Astrocyte (in vitro differentiated cells and primary cell): ENCODE results near the gene COL5A1. TPM values are rescaled to one million over a fixed set of nuclear protein-coding genes. Genes with fewer than 3 reads are reported as not detected.

Experiments
- DNase-seq: peaks from one replicate; pipeline ENCODE4 v3.0.0-alpha.2; 2010; ENCODE audit warnings: low read depth
- FAIRE-seq: peaks from 2 replicates; lab custom pipeline; 2011; peaks lifted over from hg19 to GRCh38; lab: Jason Lieb, UNC
- H2AFZ ChIP-seq: 2 replicates; pipeline ENCODE4 v1.6.0; 2012; ENCODE audit warnings: low read depth, low read length, inconsistent platforms
- H3K27ac ChIP-seq: 2 replicates; pipeline ENCODE4 v1.5.1; 2011; ENCODE audit warnings: low read depth, low read length, inconsistent platforms
- H3K27me3 ChIP-seq: 2 replicates; pipeline ENCODE4 v1.6.0; 2011; ENCODE audit warnings: low read length, inconsistent platforms; ENCODE audit not compliant: insufficient read depth
- H3K36me3 ChIP-seq: 2 replicates; pipeline ENCODE4 v1.5.1; 2011; ENCODE audit warnings: low read length, inconsistent platforms; ENCODE audit not compliant: insufficient read depth
- H3K4me1 ChIP-seq: 2 replicates; pipeline ENCODE4 v1.5.1; 2011; ENCODE audit warnings: low read length, inconsistent platforms; ENCODE audit not compliant: insufficient read depth
- H3K4me2 ChIP-seq: 2 replicates; pipeline ENCODE4 v1.6.0; 2012; ENCODE audit warnings: low read length, inconsistent platforms
- H3K4me3 ChIP-seq: 2 replicates; pipeline ENCODE4 v1.5.1; 2011; ENCODE audit warnings: low read depth, mild to moderate bottlenecking, low read length, inconsistent platforms; ENCODE audit not compliant: insufficient read depth
- H3K79me2 ChIP-seq: 2 replicates; pipeline ENCODE4 v1.6.0; 2012; ENCODE audit warnings: mild to moderate bottlenecking, low read length, inconsistent platforms; ENCODE audit not compliant: insufficient read depth
- H3K9ac ChIP-seq: 2 replicates; pipeline ENCODE4 v1.6.0; 2012; ENCODE audit warnings: mild to moderate bottlenecking, low read length, inconsistent platforms
- H3K9me3 ChIP-seq: 2 replicates; pipeline ENCODE4 v1.5.1; 2012; ENCODE audit warnings: low read depth, mild to moderate bottlenecking, low read length, inconsistent platforms; ENCODE audit not compliant: insufficient read depth
- H4K20me1 ChIP-seq: 2 replicates; pipeline ENCODE4 v1.6.0; 2012; ENCODE audit warnings: low read length, inconsistent platforms; ENCODE audit not compliant: insufficient read depth
- H3K27ac Mint-ChIP-seq: one replicate; pipeline ENCODE4 v1.8.0; 2021; ENCODE audit warnings: mild to moderate bottlenecking, mixed read lengths; ENCODE audit not compliant: unreplicated experiment
- H3K27me3 Mint-ChIP-seq: one replicate; pipeline ENCODE4 v1.8.0; 2021; ENCODE audit warnings: low read depth, mixed read lengths; ENCODE audit not compliant: unreplicated experiment
- H3K36me3 Mint-ChIP-seq: one replicate; pipeline ENCODE4 v1.8.0; 2021; ENCODE audit warnings: low read depth, mixed read lengths; ENCODE audit not compliant: unreplicated experiment
- H3K4me1 Mint-ChIP-seq: one replicate; pipeline ENCODE4 v1.8.0; 2021; ENCODE audit warnings: low read depth, mixed read lengths; ENCODE audit not compliant: unreplicated experiment
- H3K4me3 Mint-ChIP-seq: one replicate; pipeline ENCODE4 v1.8.0; 2021; ENCODE audit warnings: mild to moderate bottlenecking, moderate library complexity, mixed read lengths; ENCODE audit not compliant: unreplicated experiment
- H3K9me3 Mint-ChIP-seq: one replicate; pipeline ENCODE4 v1.8.0; 2021; ENCODE audit warnings: mild to moderate bottlenecking, mixed read lengths; ENCODE audit not compliant: unreplicated experiment
- EZH2 ChIP-seq: IDR thresholded peaks from 2 replicates; pipeline ENCODE4 v1.6.1; 2012; ENCODE audit warnings: mild to moderate bottlenecking, low read length, inconsistent platforms; ENCODE audit not compliant: insufficient read depth
- total RNA-seq: library from RNA; stranded (reverse); gene quantifications from 2 replicates; pipeline ENCODE4 v1.2.1, GENCODE V29; 2021
- TF ChIP-seq, protein P1 (sequence below): IDR thresholded peaks from 2 replicates; pipeline ENCODE4 v1.5.1; 2011; ENCODE audit warnings: low read depth, mild to moderate bottlenecking, inconsistent platforms, low read length, moderate library complexity; ENCODE audit not compliant: insufficient read depth

Gene COL5A1
- total RNA-seq, 1 donor from 2014 or later: 1,055 TPM

GRCh38 chr9:134644725-134645606 is 3.4 kb downstream of the COL5A1 start:
- TF ChIP-seq, protein P1, sequence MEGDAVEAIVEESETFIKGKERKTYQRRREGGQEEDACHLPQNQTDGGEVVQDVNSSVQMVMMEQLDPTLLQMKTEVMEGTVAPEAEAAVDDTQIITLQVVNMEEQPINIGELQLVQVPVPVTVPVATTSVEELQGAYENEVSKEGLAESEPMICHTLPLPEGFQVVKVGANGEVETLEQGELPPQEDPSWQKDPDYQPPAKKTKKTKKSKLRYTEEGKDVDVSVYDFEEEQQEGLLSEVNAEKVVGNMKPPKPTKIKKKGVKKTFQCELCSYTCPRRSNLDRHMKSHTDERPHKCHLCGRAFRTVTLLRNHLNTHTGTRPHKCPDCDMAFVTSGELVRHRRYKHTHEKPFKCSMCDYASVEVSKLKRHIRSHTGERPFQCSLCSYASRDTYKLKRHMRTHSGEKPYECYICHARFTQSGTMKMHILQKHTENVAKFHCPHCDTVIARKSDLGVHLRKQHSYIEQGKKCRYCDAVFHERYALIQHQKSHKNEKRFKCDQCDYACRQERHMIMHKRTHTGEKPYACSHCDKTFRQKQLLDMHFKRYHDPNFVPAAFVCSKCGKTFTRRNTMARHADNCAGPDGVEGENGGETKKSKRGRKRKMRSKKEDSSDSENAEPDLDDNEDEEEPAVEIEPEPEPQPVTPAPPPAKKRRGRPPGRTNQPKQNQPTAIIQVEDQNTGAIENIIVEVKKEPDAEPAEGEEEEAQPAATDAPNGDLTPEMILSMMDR: no peak
- TF ChIP-seq EZH2: no peak
- Histone ChIP-seq H4K20me1 (peaks cover 68% of the 10 kb centered on the region), H3K9me3 (no peaks in the 10 kb centered on the region), H3K27me3 (no peaks in the 10 kb centered on the region), H3K36me3 (peaks cover 15% of the 10 kb centered on the region), H2AFZ (no peak overlapping the region), H3K4me2 (peak overlapping the region; percentile 90), H3K27ac (peak overlapping the region; percentile 69), H3K4me3 (peak overlapping the region; percentile 58), H3K79me2 (peaks cover 80% of the 10 kb centered on the region), H3K4me1 (peaks cover 56% of the 10 kb centered on the region), H3K9ac (peak overlapping the region; percentile 81)
- peak; percentile 99 for FAIRE-seq
- Mint-ChIP-seq H3K27ac (peak overlapping the region; percentile 68), H3K9me3 (no peaks in the 10 kb centered on the region), H3K4me3 (peak overlapping the region; percentile 86), H3K27me3 (no peaks in the 10 kb centered on the region), H3K4me1 (peaks cover 49% of the 10 kb centered on the region), H3K36me3 (peaks cover 19% of the 10 kb centered on the region)
- DNase-seq: peak; percentile 98

GRCh38 chr9:134645607-134646365 is 4.2 kb downstream of the COL5A1 start:
- Mint-ChIP-seq H3K9me3 (no peaks in the 10 kb centered on the region), H3K27me3 (no peaks in the 10 kb centered on the region), H3K4me3 (peak overlapping the region; percentile 86), H3K27ac (peak overlapping the region; percentile 62), H3K4me1 (peaks cover 45% of the 10 kb centered on the region), H3K36me3 (peaks cover 24% of the 10 kb centered on the region)
- Histone ChIP-seq H3K9me3 (no peaks in the 10 kb centered on the region), H3K27ac (peak overlapping the region; percentile 69), H3K4me1 (peaks cover 51% of the 10 kb centered on the region), H4K20me1 (peaks cover 76% of the 10 kb centered on the region), H3K4me3 (peak overlapping the region; percentile 58), H3K36me3 (peaks cover 20% of the 10 kb centered on the region), H3K27me3 (no peaks in the 10 kb centered on the region), H2AFZ (no peak overlapping the region), H3K4me2 (peak overlapping the region; percentile 90), H3K79me2 (peaks cover 88% of the 10 kb centered on the region), H3K9ac (peak overlapping the region; percentile 81)
- no peak for DNase-seq
- TF ChIP-seq EZH2: no peak
- TF ChIP-seq, protein P1: no peak
- FAIRE-seq: no peak
